Mesothelial cell of epicardium (in vitro differentiated cells): ENCODE results near the gene PALLD. TPM values are rescaled to one million over a fixed set of nuclear protein-coding genes. Genes with fewer than 3 reads are reported as not detected.
"Not testable (repeated sequence)": the region's sequence is repeated elsewhere in the genome, so short reads cannot be mapped to it uniquely, and the experiment has no call there.

Source experiments
- DNase-seq, 2 experiments: peaks; one replicate each; pipeline ENCODE4 v3.0.0; 2021; ENCODE audit warnings: low spot score in 2 of 2; ENCODE audit not compliant: unreplicated experiment in 2 of 2
- H3K27ac Mint-ChIP-seq: 2 replicates; pipeline ENCODE4 v1.8.0; 2021; ENCODE audit warnings: mixed read lengths
- H3K27me3 Mint-ChIP-seq: 2 replicates; pipeline ENCODE4 v1.8.0; 2021; ENCODE audit warnings: low read depth, mixed read lengths
- H3K36me3 Mint-ChIP-seq: 2 replicates; pipeline ENCODE4 v1.8.0; 2021; ENCODE audit warnings: mixed read lengths
- H3K4me1 Mint-ChIP-seq: 2 replicates; pipeline ENCODE4 v1.8.0; 2021; ENCODE audit warnings: mixed read lengths
- H3K4me3 Mint-ChIP-seq: 2 replicates; pipeline ENCODE4 v1.8.0; 2021; ENCODE audit warnings: mild to moderate bottlenecking, moderate library complexity, mixed read lengths
- H3K9me3 Mint-ChIP-seq: 2 replicates; pipeline ENCODE4 v1.8.0; 2021; ENCODE audit warnings: mixed read lengths
- CTCF ChIP-seq: fragments of 200-600 bp; sonication (generic); IDR thresholded peaks from one replicate; pipeline ENCODE4 v1.5.0; 2021; ENCODE audit warnings: antibody characterized with exemption; ENCODE audit not compliant: unreplicated experiment
- total RNA-seq: library from RNA; stranded (reverse); gene quantifications from 3 replicates; pipeline ENCODE4 v1.2.1, GENCODE V29; 2021

Gene PALLD
- total RNA-seq, 1 donor from 2014 or later, result 158 TPM

GRCh38 chr4:168511780-168512489 lies 15.1 kb downstream of the PALLD start:
- Mint-ChIP-seq H3K9me3 (no peaks in the 10 kb centered on the region), H3K4me1 (peaks cover 2% of the 10 kb centered on the region), H3K4me3 (no peak overlapping the region), H3K27me3 (no peaks in the 10 kb centered on the region), H3K27ac (no peak overlapping the region), H3K36me3 (no peaks in the 10 kb centered on the region)
- no peak for TF ChIP-seq CTCF
- no peak for DNase-seq

- not testable (repeated sequence) for H3K4me3 Mint-ChIP-seq, H3K27ac Mint-ChIP-seq, H3K36me3 Mint-ChIP-seq, H3K27me3 Mint-ChIP-seq, DNase-seq, H3K4me1 Mint-ChIP-seq, H3K9me3 Mint-ChIP-seq
These were observed 17.0 kb downstream of the PALLD start for GRCh38 chr4:168513826-168514225.

DNA sequence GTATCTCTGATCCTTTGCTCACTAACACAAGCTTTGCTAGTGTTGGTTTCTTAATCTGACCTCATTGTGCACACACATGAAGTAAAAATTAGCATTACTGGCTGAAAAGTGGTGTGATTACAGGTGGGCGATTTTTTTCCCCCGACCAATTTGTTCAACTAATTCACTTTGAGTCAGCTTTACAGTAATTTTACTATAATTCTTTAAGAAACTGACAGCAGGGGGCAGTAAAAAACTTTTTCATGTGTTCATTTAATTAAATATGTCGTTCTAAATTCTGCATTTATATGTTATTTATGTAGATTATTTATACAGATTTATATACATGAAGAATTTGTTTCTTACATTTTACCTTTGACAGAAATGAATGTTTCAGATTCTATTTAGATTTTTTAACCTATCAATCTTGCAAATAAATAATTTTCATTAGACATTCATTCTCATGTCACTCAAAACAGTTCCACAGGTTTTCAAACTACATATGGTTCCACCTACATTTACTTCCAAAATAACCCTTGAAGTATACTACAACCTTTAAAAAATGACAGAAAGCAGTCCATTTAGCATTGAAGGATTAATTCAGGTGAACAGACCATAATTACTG lies 17.5 kb downstream of the PALLD start:
- peak; percentile 71 for TF ChIP-seq CTCF
- no peak overlapping the region for H3K4me3 Mint-ChIP-seq
- no peaks in the 10 kb centered on the region for H3K36me3 Mint-ChIP-seq
- DNase-seq, result no peak
- H3K27me3 Mint-ChIP-seq, result no peaks in the 10 kb centered on the region
- peaks cover 2% of the 10 kb centered on the region for H3K4me1 Mint-ChIP-seq
- no peak overlapping the region for H3K27ac Mint-ChIP-seq
- H3K9me3 Mint-ChIP-seq, result no peaks in the 10 kb centered on the region

DNA sequence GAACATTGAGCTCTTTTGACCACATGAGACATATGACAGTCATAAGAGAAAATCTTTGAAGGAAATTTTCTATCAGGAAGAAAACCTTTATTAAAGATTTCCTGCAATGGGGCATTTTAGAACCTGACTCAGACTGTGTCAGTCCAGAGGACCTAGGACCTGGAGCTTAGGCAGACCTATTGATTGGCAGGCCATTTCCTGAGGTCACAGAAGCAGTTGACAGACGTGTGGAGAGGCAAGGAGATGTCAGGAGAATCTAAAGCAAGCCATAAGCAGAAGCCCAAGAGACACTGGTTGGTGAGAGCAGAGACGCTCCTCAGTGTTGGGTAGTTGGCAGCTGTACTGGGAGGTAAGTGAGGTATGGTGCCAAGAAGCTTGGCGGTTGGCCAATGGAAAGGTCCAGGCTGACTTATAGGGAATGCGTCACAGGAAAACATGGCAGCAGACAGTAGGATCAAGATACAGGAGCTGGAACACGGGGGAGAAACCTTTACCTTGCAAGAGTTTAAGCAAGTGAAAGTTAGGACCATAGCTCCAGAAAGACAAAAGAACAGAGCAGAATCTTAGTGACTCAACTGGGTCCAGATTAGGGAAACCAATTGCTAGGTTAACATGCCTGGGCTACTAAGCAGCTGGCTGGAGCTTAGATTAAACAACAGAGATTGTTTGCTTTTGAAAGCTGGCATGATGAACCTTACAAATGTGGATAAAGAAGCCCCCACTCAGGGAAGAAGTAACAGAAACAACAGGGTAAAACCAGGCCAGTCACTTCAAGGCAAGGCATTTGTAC lies 18.6 kb downstream of the PALLD start:
- Mint-ChIP-seq H3K9me3 (no peaks in the 10 kb centered on the region), H3K27ac (no peak overlapping the region), H3K4me3 (no peak overlapping the region), H3K4me1 (peaks cover 3% of the 10 kb centered on the region), H3K27me3 (no peaks in the 10 kb centered on the region), H3K36me3 (no peaks in the 10 kb centered on the region)
- TF ChIP-seq CTCF, result no peak
- DNase-seq, result no peak

DNA sequence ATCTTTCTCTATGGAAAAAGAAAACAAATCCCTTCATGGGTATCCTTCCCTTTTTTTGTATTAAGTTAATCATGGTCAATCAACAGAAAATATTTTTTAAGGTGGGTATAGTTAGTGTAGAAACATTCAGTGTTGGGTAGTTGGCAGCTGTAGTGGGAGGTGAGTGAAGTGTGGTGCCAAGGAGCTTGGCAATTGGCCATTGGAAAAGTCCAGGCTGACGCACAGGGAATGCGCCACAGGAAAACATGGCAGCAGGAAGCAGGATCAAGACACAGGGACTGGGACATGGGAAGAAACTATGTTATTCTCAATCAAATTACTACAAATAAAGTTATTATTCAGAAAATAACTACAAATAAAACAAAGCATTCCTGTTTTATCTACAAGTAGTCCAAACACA lies 20.0 kb downstream of the PALLD start:
- Mint-ChIP-seq H3K27me3 (no peaks in the 10 kb centered on the region), H3K27ac (no peak overlapping the region), H3K36me3 (no peaks in the 10 kb centered on the region), H3K4me3 (no peak overlapping the region), H3K4me1 (peaks cover 14% of the 10 kb centered on the region), H3K9me3 (no peaks in the 10 kb centered on the region)
- TF ChIP-seq CTCF, result no peak
- no peak for DNase-seq

- no peaks in the 10 kb centered on the region for H3K9me3 Mint-ChIP-seq
- no peak for TF ChIP-seq CTCF
These were observed 22.7 kb downstream of the PALLD start for GRCh38 chr4:168519576-168519975.

More at GRCh38 chr4:168519576-168519975, 22.7 kb downstream of the PALLD start:
- no peaks in the 10 kb centered on the region for H3K27me3 Mint-ChIP-seq
- H3K36me3 Mint-ChIP-seq, result no peaks in the 10 kb centered on the region
- peaks cover 25% of the 10 kb centered on the region for H3K4me1 Mint-ChIP-seq
- no peak overlapping the region for H3K27ac Mint-ChIP-seq
- DNase-seq, result no peak
- no peak overlapping the region for H3K4me3 Mint-ChIP-seq
